ENCODE results near the gene ZNF423. TPM values are rescaled to one million over a fixed set of nuclear protein-coding genes. Genes with fewer than 3 reads are reported as not detected.

The ZNF423 gene
- total and polyA plus RNA-seq, 2 of the 13 experiments (the other 11 are each of a cell fraction or from before 2014, with no cell fraction given) = 0.07 to 0.31 TPM

DNA sequence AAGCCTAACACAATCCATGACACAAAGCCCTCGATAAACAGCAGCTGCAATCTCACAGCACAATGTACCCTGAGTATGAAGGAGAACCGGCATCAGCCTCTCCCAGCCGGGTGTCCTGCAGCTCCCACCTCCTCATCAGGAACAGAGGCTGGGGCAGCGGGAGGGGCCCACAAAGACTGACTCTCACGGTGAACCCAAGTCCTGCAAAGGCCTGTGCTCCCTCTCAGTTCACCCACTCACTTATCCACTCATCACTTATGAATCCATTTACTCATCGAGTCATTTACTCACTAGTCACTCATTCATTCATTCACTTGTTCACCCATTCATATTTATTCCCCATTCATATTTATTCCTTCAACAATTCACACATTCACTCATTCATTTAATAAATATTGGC is 11.6 kb downstream of the ZNF423 start (continued):
- TF ChIP-seq EP300 (IDR thresholded peaks at IDR 0.05; ENCODE audit: low read depth in 2 of 2, low read length in 2 of 2) (no peak), EP300 (CRISPR knock-in tag; IDR thresholded peaks at IDR 0.05; ENCODE audit: borderline replicate concordance) (no peak)

DNA sequence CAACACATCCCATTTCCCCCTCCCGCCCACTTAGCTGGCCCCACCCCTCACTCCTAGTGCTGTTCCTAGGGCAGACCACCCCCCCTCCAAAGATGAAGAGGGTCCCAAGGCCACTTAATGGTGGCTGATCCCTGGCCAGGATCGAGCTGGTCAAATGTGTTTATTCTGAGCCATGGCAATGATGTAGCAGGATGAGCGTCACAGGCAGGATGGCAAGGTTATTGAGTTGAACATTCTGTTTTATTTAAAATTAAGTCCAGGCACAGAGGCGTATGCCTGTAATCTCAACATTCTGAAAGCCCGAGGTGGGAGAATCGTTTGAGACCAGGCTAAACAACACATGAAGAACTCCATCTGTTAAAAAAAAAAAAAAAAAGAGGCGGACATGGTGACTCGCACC is 12.2 kb downstream of the ZNF423 start:
- no peaks in the 10 kb centered on the region for H3K79me2 ChIP-seq (ENCODE audit: insufficient read depth, low read length)
- intact Hi-C loops (cut with micrococcal nuclease; ENCODE audit: unreplicated experiment) (no loop called here), in situ Hi-C loops (cut with HindIII; ENCODE audit: extremely low pct_ligation_motif_present, low pct_unique_long_range_greater_than_20kb) (no loop called here)
- ChIA-PET POLR2A (no interaction called here), CTCF (ENCODE audit: low intra/inter-chr PET ratio, low total read pairs) (no interaction called here)
- ATAC-seq = no peak
- no peaks in the 10 kb centered on the region for H3K36me3 ChIP-seq (replicated peaks in 1 of 2; ENCODE audit: control insufficient read depth in 1 of 2, insufficient read depth in 2 of 2, low read length in 2 of 2)
- FAIRE-seq = no peak
- H3K27ac ChIP-seq (ENCODE audit: extremely low read length, insufficient read depth, low read length) = no peak overlapping the region
- no peak overlapping the region for H3K9ac ChIP-seq (ENCODE audit: insufficient read depth, low read depth, low read length)
- H3K4me1 ChIP-seq (ENCODE audit: insufficient read depth, low read length) = no peaks in the 10 kb centered on the region
- no peaks in the 10 kb centered on the region for H4K20me1 ChIP-seq (ENCODE audit: insufficient read depth, low read length)
- peaks cover 6 to 44% of the 10 kb centered on the region in 2 experiments for H3K27me3 ChIP-seq (ENCODE audit: control insufficient read depth in 1 of 2, insufficient read depth in 2 of 2, low read length in 2 of 2)
- BruUV-seq (replicated peaks) = no TSS peak
- no peak overlapping the region for H3K4me3 ChIP-seq (replicated peaks in 1 of 3; ENCODE audit: insufficient read depth in 1 of 3, low read depth in 2 of 3, low read length in 3 of 3)
- 39% methylated on average over 8 of the region's 8 CpGs for WGBS (ENCODE audit: low lambda C conversion rate)
- TF ChIP-seq ZNF546 (CRISPR knock-in tag; conservative IDR thresholded peaks at IDR 0.05) (no peak), ZNF549 (CRISPR knock-in tag; IDR thresholded peaks at IDR 0.05) (no peak), ZBED4 (CRISPR knock-in tag; IDR thresholded peaks at IDR 0.05; ENCODE audit: borderline replicate concordance) (no peak)
- H3K9me3 ChIP-seq (ENCODE audit: low read length) = no peaks in the 10 kb centered on the region
- H2AFZ ChIP-seq (ENCODE audit: low read length) = no peak overlapping the region
- no peak for DNase-seq (ENCODE audit: low spot score)
- no peak overlapping the region for H3K4me2 ChIP-seq (ENCODE audit: low read depth, low read length)

All from HepG2 (cell line).